GM12872 (cell line): ENCODE measurements around the gene HAUS2.

Experiments
- TF ChIP-seq, protein P1 (sequence below): IDR thresholded peaks from 3 replicates; pipeline ENCODE4 v1.5.1; 2011; ENCODE audit warnings: low read depth, mild to moderate bottlenecking, low read length, moderate library complexity; ENCODE audit not compliant: insufficient read depth

Gene HAUS2

DNA sequence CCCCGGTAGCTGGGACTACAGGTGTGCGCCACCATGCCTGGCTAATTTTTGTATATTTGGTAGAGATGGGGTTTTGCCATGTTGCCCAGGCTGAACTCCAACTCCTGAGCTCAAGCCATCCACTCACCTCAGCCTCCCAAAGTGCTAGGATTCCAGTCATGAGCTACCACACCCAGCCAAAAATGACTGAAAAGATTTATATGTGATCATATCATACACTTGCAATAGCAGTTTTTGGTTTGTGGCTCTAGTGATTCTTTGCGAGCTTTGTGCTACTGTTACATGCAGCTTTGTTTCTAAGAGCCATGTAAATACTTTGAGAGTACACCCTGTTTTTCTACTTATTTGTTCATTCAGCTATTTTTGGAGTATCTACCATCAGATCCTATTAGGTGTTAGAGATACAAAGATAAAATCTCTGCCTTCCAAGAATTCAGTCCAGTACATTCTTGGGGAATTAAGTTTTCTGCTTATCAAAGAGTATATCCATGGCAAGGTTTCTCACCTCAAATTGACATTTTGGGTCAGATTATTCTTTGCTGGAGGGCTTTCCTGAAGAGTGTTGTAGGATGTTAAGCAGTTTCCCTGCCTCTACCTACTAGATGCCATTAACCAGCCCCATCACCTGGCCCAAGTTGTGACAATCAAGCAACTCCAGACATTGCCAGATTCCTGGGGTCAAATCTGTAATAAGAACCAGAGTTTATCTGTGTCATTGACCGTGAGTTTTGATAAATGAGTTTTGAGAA, 38.2 kb upstream of the HAUS2 start:
- TF ChIP-seq, protein P1, sequence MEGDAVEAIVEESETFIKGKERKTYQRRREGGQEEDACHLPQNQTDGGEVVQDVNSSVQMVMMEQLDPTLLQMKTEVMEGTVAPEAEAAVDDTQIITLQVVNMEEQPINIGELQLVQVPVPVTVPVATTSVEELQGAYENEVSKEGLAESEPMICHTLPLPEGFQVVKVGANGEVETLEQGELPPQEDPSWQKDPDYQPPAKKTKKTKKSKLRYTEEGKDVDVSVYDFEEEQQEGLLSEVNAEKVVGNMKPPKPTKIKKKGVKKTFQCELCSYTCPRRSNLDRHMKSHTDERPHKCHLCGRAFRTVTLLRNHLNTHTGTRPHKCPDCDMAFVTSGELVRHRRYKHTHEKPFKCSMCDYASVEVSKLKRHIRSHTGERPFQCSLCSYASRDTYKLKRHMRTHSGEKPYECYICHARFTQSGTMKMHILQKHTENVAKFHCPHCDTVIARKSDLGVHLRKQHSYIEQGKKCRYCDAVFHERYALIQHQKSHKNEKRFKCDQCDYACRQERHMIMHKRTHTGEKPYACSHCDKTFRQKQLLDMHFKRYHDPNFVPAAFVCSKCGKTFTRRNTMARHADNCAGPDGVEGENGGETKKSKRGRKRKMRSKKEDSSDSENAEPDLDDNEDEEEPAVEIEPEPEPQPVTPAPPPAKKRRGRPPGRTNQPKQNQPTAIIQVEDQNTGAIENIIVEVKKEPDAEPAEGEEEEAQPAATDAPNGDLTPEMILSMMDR: no peak

DNA sequence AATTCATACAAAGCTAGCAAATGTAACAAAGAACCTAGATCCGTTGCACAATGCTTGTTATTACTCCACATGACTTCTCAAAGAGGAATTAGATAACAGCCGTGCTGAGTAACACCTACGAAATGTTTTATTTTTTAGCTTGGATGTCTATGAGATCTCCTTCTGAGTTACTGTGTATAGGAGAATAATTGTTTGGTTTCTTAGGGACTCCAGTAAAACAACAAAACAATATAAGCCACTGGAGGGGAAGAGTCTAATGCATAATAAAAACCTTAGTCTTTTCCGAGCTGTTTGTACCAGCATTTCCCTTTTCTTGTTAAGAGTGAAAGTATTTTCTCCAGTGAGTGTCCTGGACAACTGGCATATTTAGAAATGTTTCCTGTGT, 37.6 kb upstream of the HAUS2 start:
- TF ChIP-seq, protein P1: no peak

DNA sequence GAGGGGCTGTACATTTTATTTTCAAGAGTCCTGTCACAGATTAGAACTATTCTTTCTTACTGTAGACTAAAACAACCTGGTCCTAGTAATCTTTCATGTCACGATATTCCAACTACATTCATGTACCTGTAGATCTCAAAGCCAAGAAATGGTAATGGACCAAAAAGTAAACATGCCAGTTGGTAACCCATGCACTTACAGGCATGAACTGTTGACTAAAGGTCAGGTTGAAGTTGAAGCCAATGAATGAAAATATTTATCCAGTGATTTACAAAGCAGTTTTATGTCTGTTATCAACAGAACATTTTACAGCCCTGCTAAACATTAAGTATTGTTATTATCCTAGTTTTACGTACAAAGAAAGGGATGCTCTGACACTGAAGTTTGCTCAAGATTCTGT, 25.3 kb upstream of the HAUS2 start:
- TF ChIP-seq, protein P1: no peak

DNA sequence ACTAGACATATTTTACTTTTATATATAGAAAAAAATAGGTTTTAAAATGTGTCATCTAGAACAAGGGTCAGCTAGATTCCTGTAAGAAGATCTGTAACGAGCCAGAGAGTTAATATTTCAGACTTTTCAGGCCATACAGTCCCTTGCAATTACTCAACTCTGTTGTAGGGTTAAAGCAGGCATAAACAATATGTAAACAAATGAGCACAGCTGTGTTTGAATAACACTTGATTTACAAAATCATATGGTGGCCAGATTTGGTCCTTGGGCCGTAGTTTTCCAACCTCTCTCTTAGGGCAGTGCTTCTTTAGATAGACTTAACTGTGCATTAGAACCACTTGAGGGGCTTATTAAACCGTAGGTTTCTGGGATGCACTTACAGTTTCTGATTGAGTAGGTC, 19.7 kb upstream of the HAUS2 start:
- TF ChIP-seq, protein P1: no peak

DNA sequence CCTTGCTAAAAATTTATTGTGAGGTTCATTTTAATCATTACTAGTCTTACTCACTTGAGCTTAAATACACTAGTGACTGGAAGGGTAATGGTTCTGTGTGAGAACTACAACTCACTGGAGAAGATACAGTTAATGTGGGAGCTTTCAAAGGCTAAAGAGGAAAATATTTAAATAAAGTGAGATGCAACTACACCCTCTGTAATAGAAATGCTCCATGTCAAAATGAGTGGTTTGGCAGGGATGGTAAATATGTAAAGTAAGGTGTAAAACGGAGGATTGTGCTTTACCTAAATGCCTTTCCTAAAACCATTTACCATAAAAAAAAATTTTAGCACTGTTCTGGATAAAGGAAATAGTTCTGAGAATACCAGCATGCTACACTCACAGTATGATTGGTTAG, 15.4 kb upstream of the HAUS2 start:
- TF ChIP-seq, protein P1: no peak

DNA sequence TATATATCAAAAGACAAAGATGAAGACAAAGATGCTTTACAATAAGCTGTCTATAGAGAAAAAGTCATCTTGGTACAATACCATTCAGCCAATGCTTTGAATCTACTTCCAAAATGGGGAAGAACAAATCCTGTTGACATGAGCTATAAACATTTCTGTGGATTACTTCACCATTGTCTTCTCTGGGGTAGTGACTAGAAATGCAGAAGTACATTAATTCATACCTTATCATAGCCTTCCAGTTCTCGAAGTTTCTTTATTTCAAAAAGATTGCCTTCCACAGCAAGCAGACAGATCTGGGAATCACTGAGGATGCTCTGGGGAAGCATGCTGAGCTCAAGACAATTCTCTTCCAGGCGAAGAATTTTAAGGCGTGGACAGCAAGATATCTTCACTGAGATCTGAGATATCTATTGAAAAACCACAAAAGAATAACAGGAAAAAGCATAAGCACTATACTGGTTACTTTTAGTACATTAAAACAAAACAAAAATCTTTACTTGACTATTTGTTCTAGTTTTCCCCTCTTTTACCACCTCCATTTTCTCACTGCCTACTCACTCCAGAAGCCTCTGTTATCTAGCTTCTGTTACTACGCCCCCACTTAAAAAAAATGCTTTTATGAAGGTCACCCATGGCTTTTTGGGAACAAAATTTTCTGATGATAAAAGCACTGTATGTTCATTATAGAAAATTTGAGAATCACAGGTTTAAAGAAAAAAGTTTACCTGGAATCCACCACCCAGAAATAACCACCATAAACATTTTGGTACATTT, 3.6 kb upstream of the HAUS2 start:
- TF ChIP-seq, protein P1: no peak

DNA sequence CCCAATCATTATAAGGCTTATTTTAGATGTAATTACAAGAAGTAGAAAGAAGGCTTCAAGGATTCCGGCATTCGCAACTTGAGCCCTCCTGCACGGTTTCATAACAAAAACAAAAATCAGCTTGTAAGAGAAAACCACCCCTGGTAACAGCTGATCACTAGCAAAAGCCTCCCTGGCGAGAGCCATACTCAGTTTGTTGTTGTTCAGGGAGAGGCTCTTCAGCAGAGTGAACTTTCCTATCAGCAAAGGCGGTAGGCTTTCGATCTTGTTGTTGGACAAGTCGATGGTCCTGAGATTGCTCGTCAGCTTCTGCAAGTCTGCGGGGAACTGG, 755 bp upstream of the HAUS2 start:
- TF ChIP-seq, protein P1: no peak
